Spleen (tissue), 11 donors: Measurements from ENCODE around the gene VPS54. TPM values are rescaled to one million over a fixed set of nuclear protein-coding genes. Genes with fewer than 3 reads are reported as not detected.

Source experiments
- DNase-seq: peaks from one replicate; pipeline ENCODE4 v3.0.0-alpha.2; 2020
- H3K27ac ChIP-seq, 8 donors: fragments of 200-600 bp; sonication (generic) in 7 of 8; 1 replicate in 4 of 8; 2 replicates in 4 of 8; pipeline versions ENCODE4 v1.5.0 to v1.8.0; 2016 to 2021; ENCODE audit warnings: inconsistent platforms in 4 of 8, mild to moderate bottlenecking in 4 of 8, moderate library complexity in 1 of 8
- H3K27me3 ChIP-seq, 7 donors: fragments of 200-600 bp; sonication (generic) in 6 of 7; replicated peaks in 1 of 7; 1 replicate in 4 of 7; 2 replicates in 3 of 7; pipeline versions ENCODE4 v1.5.0 to v1.8.0; 2016 to 2021; ENCODE audit warnings: inconsistent platforms in 3 of 7, mild to moderate bottlenecking in 1 of 7
- H3K36me3 ChIP-seq, 6 donors: fragments of 200-600 bp; sonication (generic) in 5 of 6; 1 replicate in 4 of 6; 2 replicates in 2 of 6; pipeline versions ENCODE4 v1.5.0 to v1.8.0; 2016 to 2021; ENCODE audit warnings: inconsistent platforms in 2 of 6
- H3K4me1 ChIP-seq, 6 donors: fragments of 200-600 bp; sonication (generic) in 5 of 6; 1 replicate in 3 of 6; 2 replicates in 3 of 6; pipeline versions ENCODE4 v1.5.0 to v1.8.0; 2016 to 2021; ENCODE audit warnings: inconsistent platforms in 3 of 6
- H3K4me3 ChIP-seq, 8 donors: fragments of 200-600 bp; sonication (generic) in 7 of 8; 1 replicate in 4 of 8; 2 replicates in 4 of 8; pipeline versions ENCODE4 v1.5.0 to v1.8.0; 2016 to 2021; ENCODE audit warnings: inconsistent platforms in 4 of 8, mild to moderate bottlenecking in 4 of 8, moderate library complexity in 2 of 8
- H3K9me3 ChIP-seq, 8 donors: fragments of 200-600 bp; sonication (generic) in 7 of 8; 1 replicate in 4 of 8; 2 replicates in 4 of 8; pipeline versions ENCODE4 v1.5.0 to v1.8.0; 2016 to 2021; ENCODE audit warnings: inconsistent platforms in 4 of 8
- POLR2A ChIP-seq, 3 donors: fragments of 450-650 bp; IDR thresholded peaks; one replicate each; pipeline ENCODE4 v1.5.1; 2017; ENCODE audit warnings: antibody characterized with exemption in 3 of 3, mild to moderate bottlenecking in 1 of 3
- POLR2AphosphoS5 ChIP-seq, 3 donors: sonication (generic); formaldehyde crosslinking; IDR thresholded peaks; one replicate each; pipeline ENCODE4 v1.5.1; 2017; ENCODE audit warnings: antibody characterized with exemption in 3 of 3
- WGBS, 5 donors: extraction: QIAGEN DNeasy Blood & Tissue Kit in 3 of 5; methylation state at CpG; one replicate each; pipeline versions ENCODE4 v1.1.5 to v1.1.7; 2013 to 2018; 5-methylcytosine and 5-hydroxymethylcytosine counted together
- intact Hi-C: fragments of 100-400 bp; cut with DNase I; formaldehyde crosslinking; loops from one replicate; pipeline ENCODE4 v1.15.0; 2023; ENCODE audit warnings: low total_unique reads
- polyA plus RNA-seq, 3 donors: library from polyadenylated mRNA; stranded (reverse); fragments of 200-250 nt; gene quantifications; one replicate each; pipeline ENCODE4 v1.2.1, GENCODE V29; 2013
- total RNA-seq, 7 donors: library from RNA; depleted of rRNA in 3 of 7; stranded (reverse); fragments of >200 nt in 3 of 7; fragmentation: NEBNext Ultra II Directional in 4 of 7; extraction: Animal tissue kit (Norgen Biotek cat#: 25700) in 4 of 7; gene quantifications; one replicate each; pipeline versions ENCODE4 v1.1.0 to v1.2.1, GENCODE V29; 2016 to 2021
- TF ChIP-seq, protein P1 (sequence below), 11 experiments: fragments of 200-600 bp in 7 of 11; fragments of 450-650 bp in 4 of 11; sonication (generic) in 4 of 11; IDR thresholded peaks in 8 of 11; conservative IDR thresholded peaks in 3 of 11; 1 replicate in 7 of 11; 2 replicates in 4 of 11; pipeline versions ENCODE4 v1.4.0 to v1.8.0; 2016 to 2021; ENCODE audit warnings: antibody characterized with exemption in 11 of 11, inconsistent platforms in 4 of 11, mild to moderate bottlenecking in 1 of 11
- donor health status: healthy with polysubstance abuse.
- donor health status: DM: no; HTN: no; CAD: no; lungs with moderate emphysema.
- donor health status: DM: no; HTN: no; CAD: no.
- donor health status: Bipolar disorder and iron deficiency.
- donor health status: healthy.
- donor health status: DM: no; HTN: no; CAD: no.
- donor health status: DM: yes; HTN: yes; CAD: no.

The VPS54 gene
- total and polyA plus RNA-seq, 10 donors: 9.2 to 31.3 (median 23.8) TPM

GRCh38 chr2:63878486-63878885 lies 140.7 kb downstream of the VPS54 start:
- TF ChIP-seq POLR2A (IDR thresholded peaks at IDR 0.05): no peak
- TF ChIP-seq POLR2AphosphoS5 (IDR thresholded peaks at IDR 0.05): no peak
- TF ChIP-seq, protein P1, sequence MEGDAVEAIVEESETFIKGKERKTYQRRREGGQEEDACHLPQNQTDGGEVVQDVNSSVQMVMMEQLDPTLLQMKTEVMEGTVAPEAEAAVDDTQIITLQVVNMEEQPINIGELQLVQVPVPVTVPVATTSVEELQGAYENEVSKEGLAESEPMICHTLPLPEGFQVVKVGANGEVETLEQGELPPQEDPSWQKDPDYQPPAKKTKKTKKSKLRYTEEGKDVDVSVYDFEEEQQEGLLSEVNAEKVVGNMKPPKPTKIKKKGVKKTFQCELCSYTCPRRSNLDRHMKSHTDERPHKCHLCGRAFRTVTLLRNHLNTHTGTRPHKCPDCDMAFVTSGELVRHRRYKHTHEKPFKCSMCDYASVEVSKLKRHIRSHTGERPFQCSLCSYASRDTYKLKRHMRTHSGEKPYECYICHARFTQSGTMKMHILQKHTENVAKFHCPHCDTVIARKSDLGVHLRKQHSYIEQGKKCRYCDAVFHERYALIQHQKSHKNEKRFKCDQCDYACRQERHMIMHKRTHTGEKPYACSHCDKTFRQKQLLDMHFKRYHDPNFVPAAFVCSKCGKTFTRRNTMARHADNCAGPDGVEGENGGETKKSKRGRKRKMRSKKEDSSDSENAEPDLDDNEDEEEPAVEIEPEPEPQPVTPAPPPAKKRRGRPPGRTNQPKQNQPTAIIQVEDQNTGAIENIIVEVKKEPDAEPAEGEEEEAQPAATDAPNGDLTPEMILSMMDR (IDR thresholded peaks at IDR 0.05 in 8 of 11, conservative IDR thresholded peaks at IDR 0.05 in 3 of 11): no peak

DNA sequence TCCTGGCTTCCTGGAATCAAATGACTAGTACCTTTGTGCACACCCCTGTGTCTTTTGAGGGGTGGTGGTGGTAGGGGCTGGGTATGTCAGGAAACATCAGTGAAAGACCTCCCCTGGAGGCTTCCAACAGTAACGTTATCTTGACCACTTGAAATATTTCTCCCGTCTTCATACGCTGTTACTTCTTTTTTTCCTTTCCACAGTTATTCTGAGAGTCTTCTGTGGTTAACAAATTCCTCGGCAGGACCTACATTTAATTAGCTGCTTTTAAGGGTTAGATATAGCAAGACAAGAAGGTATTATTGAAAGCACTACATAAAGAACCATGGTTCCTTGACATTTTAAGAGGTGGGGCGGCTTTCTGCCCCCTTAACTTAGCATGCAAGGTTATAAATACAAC lies 142.9 kb downstream of the VPS54 start:
- H3K4me3 ChIP-seq: no peak overlapping the region
- H3K27ac ChIP-seq: no peak overlapping the region
- TF ChIP-seq POLR2AphosphoS5 (IDR thresholded peaks at IDR 0.05) (no peak), POLR2A (IDR thresholded peaks at IDR 0.05) (no peak)
- TF ChIP-seq, protein P1 (IDR thresholded peaks at IDR 0.05 in 8 of 11, conservative IDR thresholded peaks at IDR 0.05 in 3 of 11): no peak
- H3K27me3 ChIP-seq: no peaks in the 10 kb centered on the region
- intact Hi-C loops: no loop called here
- H3K36me3 ChIP-seq: peaks cover 0 to 83% (median 11%) of the 10 kb centered on the region in 6 donors
- no peak for DNase-seq
- WGBS, 5 donors: 67 to 78% (median 75%) methylated on average over 5 of the region's 5 CpGs
- H3K9me3 ChIP-seq: peaks cover 0 to 4% (median 0%) of the 10 kb centered on the region in 8 donors
- H3K4me1 ChIP-seq: peaks cover 0 to 14% (median 4%) of the 10 kb centered on the region in 6 donors

More at GRCh38 chr2:63878486-63878885, 140.7 kb downstream of the VPS54 start:
- H3K4me1 ChIP-seq: no peaks in the 10 kb centered on the region
- peaks cover 0 to 85% (median 18%) of the 10 kb centered on the region in 6 donors for H3K36me3 ChIP-seq
- no peak overlapping the region for H3K4me3 ChIP-seq
- H3K27me3 ChIP-seq: no peaks in the 10 kb centered on the region
- DNase-seq: no peak
- H3K9me3 ChIP-seq: peaks cover 0 to 4% (median 0%) of the 10 kb centered on the region in 8 donors
- H3K27ac ChIP-seq: no peak overlapping the region
- intact Hi-C loops: no loop called here
- WGBS, 5 donors: 88 to 96% (median 90%) methylated on average over 1 of the region's 1 CpG

DNA sequence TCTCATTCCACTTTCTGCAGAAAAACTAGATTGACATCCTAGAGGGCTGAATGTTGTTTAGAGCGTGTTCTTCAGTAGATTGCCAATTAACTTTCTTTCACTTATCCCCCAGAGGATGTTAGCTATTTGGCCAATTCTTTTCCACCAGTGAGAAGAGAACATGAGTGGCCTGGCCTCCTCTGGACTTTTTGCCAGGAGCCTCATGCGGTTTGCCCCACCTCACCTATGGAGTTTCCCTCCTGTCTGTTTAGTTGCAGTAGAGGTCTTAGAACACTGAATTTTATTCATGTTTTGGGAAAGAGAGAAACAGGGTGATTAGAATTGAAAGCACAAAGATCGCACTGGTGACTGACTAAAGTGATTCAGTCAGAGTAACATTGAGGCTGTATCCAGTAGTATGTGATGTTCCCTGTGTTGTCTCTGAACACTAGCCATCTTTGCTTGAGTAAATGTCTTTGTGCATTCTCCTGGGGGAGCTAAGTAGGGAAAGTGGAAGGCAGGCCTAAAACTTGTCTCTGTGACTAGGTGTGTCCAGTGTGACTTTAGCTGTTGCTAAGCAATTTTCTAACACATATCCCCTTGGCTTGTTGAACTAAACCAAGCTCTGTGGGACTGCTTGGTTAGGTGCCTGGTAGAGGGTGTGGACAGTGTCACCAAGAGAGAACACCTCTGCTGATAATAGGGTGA lies 143.5 kb downstream of the VPS54 start:
- TF ChIP-seq POLR2AphosphoS5 (IDR thresholded peaks at IDR 0.05): no peak
- no peak for TF ChIP-seq POLR2A (IDR thresholded peaks at IDR 0.05)
- TF ChIP-seq, protein P1 (IDR thresholded peaks at IDR 0.05 in 8 of 11, conservative IDR thresholded peaks at IDR 0.05 in 3 of 11): no peak
- Histone ChIP-seq H3K4me3 (no peak overlapping the region), H3K36me3 (peaks cover 0 to 84% (median 11%) of the 10 kb centered on the region in 6 donors), H3K4me1 (peaks cover 0 to 14% (median 4%) of the 10 kb centered on the region in 6 donors), H3K9me3 (peaks cover 0 to 4% (median 0%) of the 10 kb centered on the region in 8 donors), H3K27ac (no peak overlapping the region), H3K27me3 (no peaks in the 10 kb centered on the region)
- WGBS, 5 donors: 91 to 97% (median 96%) methylated on average over 3 of the region's 3 CpGs
- intact Hi-C loops: no loop called here
- DNase-seq: no peak

DNA sequence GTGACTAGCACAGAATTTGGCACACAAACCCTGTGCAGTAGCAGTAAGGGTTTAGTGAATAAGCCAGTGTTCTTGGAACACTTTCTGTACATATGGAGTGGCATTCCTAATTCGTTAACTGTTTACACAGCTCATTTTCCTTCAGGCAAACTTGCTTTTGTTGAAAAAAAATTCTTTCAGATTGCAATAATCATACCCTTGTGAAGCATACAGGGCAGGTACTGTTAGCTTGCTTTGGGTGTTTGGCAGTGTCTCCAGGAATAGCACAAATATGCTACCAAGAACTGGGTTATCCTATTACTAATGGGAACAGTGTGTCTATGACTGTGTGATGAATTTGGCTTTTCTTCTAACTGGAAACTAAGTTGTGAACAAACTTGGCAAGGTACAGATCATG lies 144.1 kb downstream of the VPS54 start:
- intact Hi-C loops: no loop called here
- TF ChIP-seq POLR2A (IDR thresholded peaks at IDR 0.05): no peak
- TF ChIP-seq, protein P1 (IDR thresholded peaks at IDR 0.05 in 8 of 11, conservative IDR thresholded peaks at IDR 0.05 in 3 of 11): no peak
- no peak for TF ChIP-seq POLR2AphosphoS5 (IDR thresholded peaks at IDR 0.05)
- H3K4me1 ChIP-seq: peaks cover 0 to 14% (median 4%) of the 10 kb centered on the region in 6 donors
- H3K4me3 ChIP-seq: no peak overlapping the region
- peaks cover 0 to 80% (median 11%) of the 10 kb centered on the region in 6 donors for H3K36me3 ChIP-seq
- no peaks in the 10 kb centered on the region for H3K27me3 ChIP-seq
- H3K9me3 ChIP-seq: peaks cover 0 to 4% (median 0%) of the 10 kb centered on the region in 8 donors
- no peak overlapping the region for H3K27ac ChIP-seq
- DNase-seq: no peak
- WGBS, 5 donors: 89 to 100% (median 97%) methylated on average over 1 of the region's 1 CpG
